AG04450 (cell line): ENCODE data around the gene FLT3LG. TPM values are rescaled to one million over a fixed set of nuclear protein-coding genes. Genes with fewer than 3 reads are reported as not detected.
A peak's percentile ranks its signal among the peaks of the same experiment; 100 is the strongest.

Source experiments
- CTCF ChIA-PET: fragments of 300-600, 350-600 bp; formaldehyde crosslinking; extraction: SDS; loops from one replicate; lab custom pipeline; 2022; ENCODE audit warnings: antibody characterized with exemption, inconsistent platforms; lab: Charles Lee
- POLR2A ChIA-PET: fragments of 350-600 bp; formaldehyde crosslinking; extraction: SDS; loops from one replicate; lab custom pipeline; 2021; ENCODE audit warnings: antibody characterized with exemption, inconsistent platforms; lab: Yijun Ruan, JAX
- DNase-seq: peaks from one replicate; pipeline ENCODE4 v3.0.0-alpha.2; 2011; ENCODE audit warnings: low read depth, low spot score
- H3K27ac ChIP-seq: one replicate; pipeline ENCODE4 v1.5.1; 2012; ENCODE audit warnings: low read depth, low read length, control low read depth
- H3K27me3 ChIP-seq: one replicate; pipeline ENCODE4 v1.6.0; 2012; ENCODE audit warnings: low read length; ENCODE audit not compliant: control insufficient read depth, insufficient read depth
- H3K4me3 ChIP-seq: 2 replicates; pipeline ENCODE4 v1.5.1; 2011; ENCODE audit warnings: mild to moderate bottlenecking, low read depth, low read length, control low read depth
- H3K9me3 ChIP-seq: 2 replicates; pipeline ENCODE4 v1.5.1; 2012; ENCODE audit warnings: low read length; ENCODE audit not compliant: control insufficient read depth, insufficient read depth
- polyA plus RNA-seq: library from polyadenylated mRNA; depleted of rRNA; stranded (reverse); fragments of >200 nt; gene quantifications from 2 replicates; pipeline ENCODE4 v1.2.3, GENCODE V29; 2011
- TF ChIP-seq, protein P1 (sequence below): IDR thresholded peaks from 2 replicates; pipeline ENCODE4 v1.5.1; 2011; ENCODE audit warnings: low read depth, low read length, control low read depth, inconsistent platforms

Gene FLT3LG
- polyA plus RNA-seq, 1 experiment = 3.7 TPM

DNA sequence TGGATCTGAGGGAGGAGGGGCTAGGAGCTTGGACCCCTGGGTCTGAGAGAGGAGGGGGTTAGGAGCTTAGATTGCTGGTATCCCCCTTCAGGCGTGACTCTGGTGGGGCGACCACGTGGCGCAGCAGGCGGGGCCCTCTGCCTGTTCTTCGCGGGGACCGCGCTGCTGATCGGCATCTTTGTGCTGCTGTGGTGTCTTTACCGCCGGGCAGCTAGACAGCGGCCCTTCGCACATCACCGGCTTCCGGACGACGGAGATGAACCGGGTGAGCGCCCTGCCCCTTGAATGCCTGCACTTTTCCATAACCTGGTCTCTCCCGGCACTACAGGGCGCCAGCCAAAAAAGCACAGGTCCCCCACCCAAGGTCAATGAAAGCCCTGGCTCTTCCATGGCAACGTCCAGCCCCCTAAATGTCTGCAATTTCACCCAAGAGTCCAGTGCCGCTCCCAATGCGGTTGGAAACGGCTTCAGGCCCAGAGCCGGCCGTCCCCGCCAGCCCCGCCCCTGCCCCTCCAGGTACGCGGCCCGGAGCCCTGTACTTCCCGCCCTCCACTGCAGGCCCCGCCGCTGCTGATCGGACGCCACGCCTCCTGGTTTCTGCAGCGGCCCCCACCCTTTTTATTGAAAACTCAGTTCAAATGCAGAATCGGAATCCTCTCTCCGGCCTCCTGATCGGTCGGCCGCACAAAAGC lies 46.0 kb upstream of the FLT3LG start:
- CTCF ChIA-PET = interaction anchor here (0.5 kb wide), 1 partner anchor 333 kb away, joined by 3 read pairs; no protein-coding TSS in a partner anchor
- TF ChIP-seq, protein P1, sequence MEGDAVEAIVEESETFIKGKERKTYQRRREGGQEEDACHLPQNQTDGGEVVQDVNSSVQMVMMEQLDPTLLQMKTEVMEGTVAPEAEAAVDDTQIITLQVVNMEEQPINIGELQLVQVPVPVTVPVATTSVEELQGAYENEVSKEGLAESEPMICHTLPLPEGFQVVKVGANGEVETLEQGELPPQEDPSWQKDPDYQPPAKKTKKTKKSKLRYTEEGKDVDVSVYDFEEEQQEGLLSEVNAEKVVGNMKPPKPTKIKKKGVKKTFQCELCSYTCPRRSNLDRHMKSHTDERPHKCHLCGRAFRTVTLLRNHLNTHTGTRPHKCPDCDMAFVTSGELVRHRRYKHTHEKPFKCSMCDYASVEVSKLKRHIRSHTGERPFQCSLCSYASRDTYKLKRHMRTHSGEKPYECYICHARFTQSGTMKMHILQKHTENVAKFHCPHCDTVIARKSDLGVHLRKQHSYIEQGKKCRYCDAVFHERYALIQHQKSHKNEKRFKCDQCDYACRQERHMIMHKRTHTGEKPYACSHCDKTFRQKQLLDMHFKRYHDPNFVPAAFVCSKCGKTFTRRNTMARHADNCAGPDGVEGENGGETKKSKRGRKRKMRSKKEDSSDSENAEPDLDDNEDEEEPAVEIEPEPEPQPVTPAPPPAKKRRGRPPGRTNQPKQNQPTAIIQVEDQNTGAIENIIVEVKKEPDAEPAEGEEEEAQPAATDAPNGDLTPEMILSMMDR = no peak
- Histone ChIP-seq H3K9me3 (peaks cover 22% of the 10 kb centered on the region; the same call in 1 of the 2 replicates), H3K27ac (no peak overlapping the region), H3K27me3 (peaks cover 94% of the 10 kb centered on the region), H3K4me3 (no peak overlapping the region)
- no peak for DNase-seq
- POLR2A ChIA-PET = interaction anchor here (1.1 kb wide), 1 partner anchor 15 kb away, joined by 7 read pairs; no protein-coding TSS in a partner anchor

DNA sequence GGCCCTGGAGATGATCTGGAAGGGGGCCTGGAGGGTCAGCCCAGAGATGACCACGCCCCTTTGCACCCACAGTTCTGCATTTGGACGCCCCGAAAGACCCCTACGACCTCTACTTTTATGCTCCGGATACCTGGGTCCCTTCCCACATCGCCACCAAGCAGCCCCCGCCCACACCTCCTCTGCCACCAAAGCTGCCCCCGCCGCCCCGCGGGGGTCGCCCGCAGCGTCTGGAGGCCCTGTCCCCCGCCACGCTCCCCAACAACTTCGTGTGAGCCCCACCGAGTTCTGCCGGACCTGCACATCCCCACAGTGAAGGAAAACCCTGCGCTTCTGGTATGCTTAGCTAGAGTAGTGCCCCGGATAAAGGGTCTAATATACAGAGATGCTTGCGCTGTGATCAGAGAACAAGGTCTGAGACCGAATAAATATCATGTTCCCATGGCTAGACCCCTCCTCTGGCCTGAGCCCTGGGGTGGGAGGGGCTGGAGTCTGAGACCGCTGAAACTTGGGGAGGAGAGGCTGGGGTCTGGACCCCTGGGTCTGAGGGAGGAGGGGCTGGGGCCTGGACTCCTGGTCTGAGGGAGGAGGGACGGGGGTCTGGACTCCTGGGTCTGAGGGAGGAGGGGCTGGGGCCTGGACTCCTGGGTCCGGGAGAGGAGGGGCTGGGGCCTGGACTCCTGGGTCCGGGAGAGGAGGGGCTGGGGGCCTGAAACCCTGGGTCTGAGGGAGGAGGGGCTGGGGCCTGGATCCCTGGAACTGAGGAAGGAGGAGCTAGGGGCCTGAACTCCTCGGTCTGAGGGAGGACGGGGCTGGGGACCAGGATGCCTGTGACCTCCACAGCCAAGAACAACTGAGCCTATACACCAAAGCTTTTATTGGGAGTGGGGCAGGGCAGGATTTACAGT lies 45.2 kb upstream of the FLT3LG start:
- peaks cover 22% of the 10 kb centered on the region; the same call in 1 of the 2 replicates for H3K9me3 ChIP-seq
- peaks cover 94% of the 10 kb centered on the region for H3K27me3 ChIP-seq
- no peak overlapping the region for H3K27ac ChIP-seq
- POLR2A ChIA-PET = interaction anchor here (1.1 kb wide), 1 partner anchor 14 kb away, joined by 7 read pairs; no protein-coding TSS in a partner anchor
- no peak overlapping the region for H3K4me3 ChIP-seq
- TF ChIP-seq, protein P1 = no peak
- CTCF ChIA-PET = interaction anchor here (0.5 kb wide), 1 partner anchor 334 kb away, joined by 3 read pairs; no protein-coding TSS in a partner anchor
- DNase-seq = no peak

DNA sequence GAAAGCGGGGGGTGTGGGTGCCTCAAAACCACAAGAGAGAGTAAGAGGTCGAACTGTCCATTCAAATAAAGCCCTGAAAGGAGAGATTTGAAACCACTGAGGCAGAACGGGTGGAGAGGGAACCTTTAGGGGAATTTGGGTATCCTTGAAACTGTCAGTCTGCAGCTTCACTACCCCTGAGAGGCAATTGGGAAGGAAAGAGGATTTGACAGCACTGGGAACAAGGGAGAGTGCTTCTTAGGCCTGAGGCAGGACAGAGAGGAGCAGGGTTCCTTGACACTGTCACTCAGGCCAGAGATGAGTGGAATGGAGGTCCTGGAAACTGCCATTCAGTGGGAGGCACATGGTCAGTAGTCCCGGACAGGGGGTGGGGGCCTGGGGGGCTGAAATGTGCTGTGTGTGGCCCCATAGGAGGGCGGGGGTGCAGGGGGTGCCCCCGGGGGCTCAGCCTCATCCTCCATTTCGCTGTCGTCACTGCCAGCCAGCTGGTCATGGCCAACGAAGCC lies 43.8 kb upstream of the FLT3LG start:
- CTCF ChIA-PET = no interaction called here
- H3K27ac ChIP-seq = no peak overlapping the region
- peaks cover 25% of the 10 kb centered on the region; the same call in 1 of the 2 replicates for H3K9me3 ChIP-seq
- no peak for DNase-seq
- no peak overlapping the region for H3K4me3 ChIP-seq
- H3K27me3 ChIP-seq = peaks cover 98% of the 10 kb centered on the region
- POLR2A ChIA-PET = no interaction called here
- TF ChIP-seq, protein P1 = no peak

DNA sequence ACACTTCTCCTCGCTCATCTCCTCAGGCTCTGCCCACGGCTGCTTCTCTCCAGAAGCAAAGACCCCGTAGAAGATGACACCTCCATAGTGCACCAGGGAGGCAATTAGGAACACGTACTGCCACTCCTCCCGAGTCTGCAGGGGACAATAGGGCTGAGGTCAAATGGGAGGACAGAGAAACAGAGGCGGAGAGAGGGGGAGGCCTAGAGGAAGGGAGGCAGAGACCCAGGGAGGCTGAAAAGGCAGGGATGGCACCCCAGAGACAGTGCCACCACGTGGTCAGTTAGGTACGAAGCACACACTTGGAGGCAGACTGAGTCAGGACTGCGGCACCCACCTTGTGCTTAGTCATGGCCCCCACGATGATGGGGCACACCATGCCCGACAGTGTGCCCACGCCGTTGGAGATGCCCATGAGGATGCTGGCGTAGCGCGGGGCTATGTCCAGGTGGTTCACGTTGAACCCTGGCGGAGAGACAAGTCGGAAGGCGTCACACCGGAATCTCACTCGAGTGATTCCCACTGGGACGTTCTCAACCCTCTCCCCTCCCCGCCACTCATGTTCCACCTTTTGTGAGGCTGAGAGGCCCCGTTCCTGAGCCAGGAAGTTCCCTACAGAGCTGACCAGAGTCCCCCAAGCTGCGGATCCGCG lies 43.2 kb upstream of the FLT3LG start:
- no peak overlapping the region for H3K4me3 ChIP-seq
- H3K9me3 ChIP-seq = peaks cover 25% of the 10 kb centered on the region; the same call in 1 of the 2 replicates
- TF ChIP-seq, protein P1 = peak; percentile 16; the same call in 1 of the 2 replicates
- peaks cover 97% of the 10 kb centered on the region for H3K27me3 ChIP-seq
- ChIA-PET CTCF (interaction anchor here (0.7 kb wide), 1 partner anchor 116 kb away, joined by 3 read pairs; no protein-coding TSS in a partner anchor), POLR2A (no interaction called here)
- H3K27ac ChIP-seq = no peak overlapping the region
- DNase-seq = no peak
